Measurements from ENCODE around the gene LCOR. TPM values are rescaled to one million over a fixed set of nuclear protein-coding genes. Genes with fewer than 3 reads are reported as not detected.

Gene LCOR
- total RNA-seq, 2 donors from 2014 or later, result 58.7 to 70.2 TPM

- H3K36me3 Mint-ChIP-seq, result no peaks in the 10 kb centered on the region
- no peak overlapping the region for H3K4me3 Mint-ChIP-seq
- peaks cover 5 to 7% of the 10 kb centered on the region in 2 donors for H3K27me3 Mint-ChIP-seq
- H3K27ac Mint-ChIP-seq, result no peak overlapping the region
- peaks cover 14 to 20% of the 10 kb centered on the region in 2 donors for H3K4me1 Mint-ChIP-seq (ENCODE audit: low read depth in 2 of 2)
- no peaks in the 10 kb centered on the region for H3K9me3 Mint-ChIP-seq
- ATAC-seq (no peak), DNase-seq (ENCODE audit: low spot score) (peak; percentile 26)
These were observed 208.6 kb downstream of the LCOR start for GRCh38 chr10:97040706-97041105.

GRCh38 chr10:97042081-97042480 lies 210.0 kb downstream of the LCOR start:
- Mint-ChIP-seq H3K27ac (no peak overlapping the region), H3K4me1 (ENCODE audit: low read depth in 2 of 2) (peaks cover 13 to 15% of the 10 kb centered on the region in 2 donors), H3K9me3 (no peaks in the 10 kb centered on the region), H3K36me3 (no peaks in the 10 kb centered on the region), H3K27me3 (no peaks in the 10 kb centered on the region), H3K4me3 (no peak overlapping the region)
- DNase-seq (ENCODE audit: low spot score), result peak; percentile 34
- ATAC-seq, result no peak

- Mint-ChIP-seq H3K4me3 (no peak overlapping the region), H3K9me3 (no peaks in the 10 kb centered on the region), H3K27me3 (no peaks in the 10 kb centered on the region), H3K36me3 (no peaks in the 10 kb centered on the region), H3K4me1 (ENCODE audit: low read depth in 2 of 2) (peaks cover 6 to 7% of the 10 kb centered on the region in 2 donors), H3K27ac (no peak overlapping the region)
- peak; percentile 54 for DNase-seq (ENCODE audit: low spot score)
- no peak for ATAC-seq
These were observed 210.8 kb downstream of the LCOR start for GRCh38 chr10:97042716-97043562.

GRCh38 chr10:97043563-97043855 lies 211.4 kb downstream of the LCOR start:
- no peak overlapping the region for H3K27ac Mint-ChIP-seq
- ATAC-seq (peak in 1 of 2 donors; percentile 17), DNase-seq (ENCODE audit: low spot score) (no peak)
- no peak overlapping the region for H3K4me3 Mint-ChIP-seq
- no peaks in the 10 kb centered on the region for H3K9me3 Mint-ChIP-seq
- peaks cover under 1 to 2% of the 10 kb centered on the region in 2 donors for H3K4me1 Mint-ChIP-seq (ENCODE audit: low read depth in 2 of 2)
- H3K36me3 Mint-ChIP-seq, result no peaks in the 10 kb centered on the region
- no peaks in the 10 kb centered on the region for H3K27me3 Mint-ChIP-seq

Other genes with a start within 250 kb of the LCOR start
- 100 to 1,000 TPM in 1 of 2 donors, 10 to 100 TPM in 1; 73.0 to 104 TPM for gene TM9SF3, start 245.3 kb upstream of the LCOR start, total RNA-seq
- 100 to 1,000 TPM; 147 to 383 TPM for gene PIK3AP1, start 111.8 kb upstream of the LCOR start, total RNA-seq